WTC11 (cell line): Measurements from ENCODE around the gene SDHC.
"Not testable (repeated sequence)": the region's sequence is repeated elsewhere in the genome, so short reads cannot be mapped to it uniquely, and the experiment has no call there.

Experiments
- ELF4 ChIP-seq: sonication (generic); formaldehyde crosslinking; IDR thresholded peaks from 2 replicates; pipeline ENCODE4 v1.8.1; 2022; ENCODE audit warnings: low read depth, mild to moderate bottlenecking, moderate library complexity, missing genetic modification reagents
- FOXJ3 ChIP-seq: sonication (generic); formaldehyde crosslinking; IDR thresholded peaks from 2 replicates; pipeline ENCODE4 v1.9.0; 2021; ENCODE audit warnings: missing genetic modification reagents, mild to moderate bottlenecking, borderline replicate concordance
- HMGA2 ChIP-seq: fragments of 250-450 bp; sonication (Bioruptor Pico); IDR thresholded peaks from 2 replicates; pipeline ENCODE4 v1.4.0; 2021; ENCODE audit warnings: mild to moderate bottlenecking, moderate library complexity
- IRF2 ChIP-seq: sonication (generic); formaldehyde crosslinking; IDR thresholded peaks from 2 replicates; pipeline ENCODE4 v1.8.0; 2022; ENCODE audit warnings: low read depth, missing genetic modification reagents, borderline replicate concordance
- TCF7 ChIP-seq: sonication (generic); formaldehyde crosslinking; IDR thresholded peaks from 2 replicates; pipeline ENCODE4 v1.8.0; 2022; ENCODE audit warnings: mild to moderate bottlenecking, low read depth, missing genetic modification reagents, moderate library complexity
- ZNF423 ChIP-seq: fragments of 250-450 bp; sonication (Bioruptor Pico); IDR thresholded peaks from 2 replicates; pipeline ENCODE4 v2.1.2; 2022; ENCODE audit warnings: mild to moderate bottlenecking, moderate library complexity
- TF ChIP-seq, protein P1 (sequence below): sonication (generic); formaldehyde crosslinking; IDR thresholded peaks from 2 replicates; pipeline ENCODE4 v1.8.1; 2023; ENCODE audit warnings: mild to moderate bottlenecking, missing genetic modification reagents
- TF ChIP-seq, protein P2 (sequence below): fragments of 200-600 bp; IDR thresholded peaks from 2 replicates; pipeline ENCODE4 v1.8.0; 2022; ENCODE audit warnings: antibody characterized with exemption
- TF ChIP-seq, protein P3 (sequence below): sonication (generic); formaldehyde crosslinking; IDR thresholded peaks from 2 replicates; pipeline ENCODE4 v1.8.1; 2022; ENCODE audit warnings: low read depth, mild to moderate bottlenecking, moderate library complexity, missing genetic modification reagents, borderline replicate concordance
- TF ChIP-seq, protein P4 (sequence below): sonication (generic); formaldehyde crosslinking; IDR thresholded peaks from 2 replicates; pipeline ENCODE4 v1.8.1; 2023; ENCODE audit warnings: mild to moderate bottlenecking, missing genetic modification reagents, moderate library complexity
- TF ChIP-seq, protein P5 (sequence below): sonication (generic); formaldehyde crosslinking; conservative IDR thresholded peaks from 2 replicates; pipeline ENCODE4 v1.8.1; 2023; ENCODE audit warnings: mild to moderate bottlenecking, low read depth, missing genetic modification reagents, moderate library complexity

DNA sequence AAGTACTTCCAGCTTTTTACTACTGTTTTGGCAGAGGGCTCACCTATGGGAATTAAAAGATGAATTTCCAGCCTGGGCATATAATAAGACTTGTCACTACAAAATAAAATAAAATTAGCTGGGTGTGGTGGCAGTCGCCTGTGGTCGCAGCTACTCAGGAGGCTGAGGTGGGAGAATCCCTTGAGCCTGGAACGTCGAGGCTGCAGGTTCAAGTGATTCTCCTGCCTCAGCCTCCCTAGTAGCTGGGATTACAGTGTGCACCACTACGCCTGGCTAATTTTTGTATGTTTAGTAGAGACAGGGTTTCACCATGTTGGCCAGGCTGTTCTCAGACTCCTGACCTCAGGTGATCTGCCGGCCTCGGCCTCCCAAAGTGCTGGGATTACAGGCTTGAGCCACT, 77.0 kb downstream of the SDHC start:
- TF ChIP-seq, protein P1, sequence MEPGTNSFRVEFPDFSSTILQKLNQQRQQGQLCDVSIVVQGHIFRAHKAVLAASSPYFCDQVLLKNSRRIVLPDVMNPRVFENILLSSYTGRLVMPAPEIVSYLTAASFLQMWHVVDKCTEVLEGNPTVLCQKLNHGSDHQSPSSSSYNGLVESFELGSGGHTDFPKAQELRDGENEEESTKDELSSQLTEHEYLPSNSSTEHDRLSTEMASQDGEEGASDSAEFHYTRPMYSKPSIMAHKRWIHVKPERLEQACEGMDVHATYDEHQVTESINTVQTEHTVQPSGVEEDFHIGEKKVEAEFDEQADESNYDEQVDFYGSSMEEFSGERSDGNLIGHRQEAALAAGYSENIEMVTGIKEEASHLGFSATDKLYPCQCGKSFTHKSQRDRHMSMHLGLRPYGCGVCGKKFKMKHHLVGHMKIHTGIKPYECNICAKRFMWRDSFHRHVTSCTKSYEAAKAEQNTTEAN (CRISPR knock-in tag), result not testable (repeated sequence)
- not testable (repeated sequence) for TF ChIP-seq HMGA2 (CRISPR knock-in tag); TCF7 (CRISPR knock-in tag); ZNF423; IRF2; FOXJ3; ELF4
- TF ChIP-seq, protein P2, sequence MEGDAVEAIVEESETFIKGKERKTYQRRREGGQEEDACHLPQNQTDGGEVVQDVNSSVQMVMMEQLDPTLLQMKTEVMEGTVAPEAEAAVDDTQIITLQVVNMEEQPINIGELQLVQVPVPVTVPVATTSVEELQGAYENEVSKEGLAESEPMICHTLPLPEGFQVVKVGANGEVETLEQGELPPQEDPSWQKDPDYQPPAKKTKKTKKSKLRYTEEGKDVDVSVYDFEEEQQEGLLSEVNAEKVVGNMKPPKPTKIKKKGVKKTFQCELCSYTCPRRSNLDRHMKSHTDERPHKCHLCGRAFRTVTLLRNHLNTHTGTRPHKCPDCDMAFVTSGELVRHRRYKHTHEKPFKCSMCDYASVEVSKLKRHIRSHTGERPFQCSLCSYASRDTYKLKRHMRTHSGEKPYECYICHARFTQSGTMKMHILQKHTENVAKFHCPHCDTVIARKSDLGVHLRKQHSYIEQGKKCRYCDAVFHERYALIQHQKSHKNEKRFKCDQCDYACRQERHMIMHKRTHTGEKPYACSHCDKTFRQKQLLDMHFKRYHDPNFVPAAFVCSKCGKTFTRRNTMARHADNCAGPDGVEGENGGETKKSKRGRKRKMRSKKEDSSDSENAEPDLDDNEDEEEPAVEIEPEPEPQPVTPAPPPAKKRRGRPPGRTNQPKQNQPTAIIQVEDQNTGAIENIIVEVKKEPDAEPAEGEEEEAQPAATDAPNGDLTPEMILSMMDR, result not testable (repeated sequence)
- TF ChIP-seq, protein P3, sequence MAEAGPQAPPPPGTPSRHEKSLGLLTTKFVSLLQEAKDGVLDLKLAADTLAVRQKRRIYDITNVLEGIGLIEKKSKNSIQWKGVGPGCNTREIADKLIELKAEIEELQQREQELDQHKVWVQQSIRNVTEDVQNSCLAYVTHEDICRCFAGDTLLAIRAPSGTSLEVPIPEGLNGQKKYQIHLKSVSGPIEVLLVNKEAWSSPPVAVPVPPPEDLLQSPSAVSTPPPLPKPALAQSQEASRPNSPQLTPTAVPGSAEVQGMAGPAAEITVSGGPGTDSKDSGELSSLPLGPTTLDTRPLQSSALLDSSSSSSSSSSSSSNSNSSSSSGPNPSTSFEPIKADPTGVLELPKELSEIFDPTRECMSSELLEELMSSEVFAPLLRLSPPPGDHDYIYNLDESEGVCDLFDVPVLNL (CRISPR knock-in tag), result not testable (repeated sequence)
- TF ChIP-seq, protein P4, sequence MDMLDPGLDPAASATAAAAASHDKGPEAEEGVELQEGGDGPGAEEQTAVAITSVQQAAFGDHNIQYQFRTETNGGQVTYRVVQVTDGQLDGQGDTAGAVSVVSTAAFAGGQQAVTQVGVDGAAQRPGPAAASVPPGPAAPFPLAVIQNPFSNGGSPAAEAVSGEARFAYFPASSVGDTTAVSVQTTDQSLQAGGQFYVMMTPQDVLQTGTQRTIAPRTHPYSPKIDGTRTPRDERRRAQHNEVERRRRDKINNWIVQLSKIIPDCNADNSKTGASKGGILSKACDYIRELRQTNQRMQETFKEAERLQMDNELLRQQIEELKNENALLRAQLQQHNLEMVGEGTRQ (CRISPR knock-in tag), result not testable (repeated sequence)
- TF ChIP-seq, protein P5, sequence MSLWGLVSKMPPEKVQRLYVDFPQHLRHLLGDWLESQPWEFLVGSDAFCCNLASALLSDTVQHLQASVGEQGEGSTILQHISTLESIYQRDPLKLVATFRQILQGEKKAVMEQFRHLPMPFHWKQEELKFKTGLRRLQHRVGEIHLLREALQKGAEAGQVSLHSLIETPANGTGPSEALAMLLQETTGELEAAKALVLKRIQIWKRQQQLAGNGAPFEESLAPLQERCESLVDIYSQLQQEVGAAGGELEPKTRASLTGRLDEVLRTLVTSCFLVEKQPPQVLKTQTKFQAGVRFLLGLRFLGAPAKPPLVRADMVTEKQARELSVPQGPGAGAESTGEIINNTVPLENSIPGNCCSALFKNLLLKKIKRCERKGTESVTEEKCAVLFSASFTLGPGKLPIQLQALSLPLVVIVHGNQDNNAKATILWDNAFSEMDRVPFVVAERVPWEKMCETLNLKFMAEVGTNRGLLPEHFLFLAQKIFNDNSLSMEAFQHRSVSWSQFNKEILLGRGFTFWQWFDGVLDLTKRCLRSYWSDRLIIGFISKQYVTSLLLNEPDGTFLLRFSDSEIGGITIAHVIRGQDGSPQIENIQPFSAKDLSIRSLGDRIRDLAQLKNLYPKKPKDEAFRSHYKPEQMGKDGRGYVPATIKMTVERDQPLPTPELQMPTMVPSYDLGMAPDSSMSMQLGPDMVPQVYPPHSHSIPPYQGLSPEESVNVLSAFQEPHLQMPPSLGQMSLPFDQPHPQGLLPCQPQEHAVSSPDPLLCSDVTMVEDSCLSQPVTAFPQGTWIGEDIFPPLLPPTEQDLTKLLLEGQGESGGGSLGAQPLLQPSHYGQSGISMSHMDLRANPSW, result not testable (repeated sequence)
